GM12875 (cell line): ENCODE measurements around the gene CDHR3.

ENCODE experiments used
- H3K4me3 ChIP-seq: one replicate; pipeline ENCODE4 v1.5.1; 2011; ENCODE audit warnings: low read depth, low read length, control low read depth
- CTCF ChIP-seq: IDR thresholded peaks from 2 replicates; pipeline ENCODE4 v1.5.1; 2011; ENCODE audit warnings: low read depth, mild to moderate bottlenecking, control low read depth, inconsistent platforms, low read length, moderate library complexity, borderline replicate concordance; ENCODE audit not compliant: insufficient read depth

The CDHR3 gene

GRCh38 chr7:106053109-106053508, 90.0 kb downstream of the CDHR3 start:
- no peak for TF ChIP-seq CTCF
- H3K4me3 ChIP-seq: no peak overlapping the region

- no peak for TF ChIP-seq CTCF
- H3K4me3 ChIP-seq: no peak overlapping the region
Observed at GRCh38 chr7:106054156-106054910, 91.3 kb downstream of the CDHR3 start.

- H3K4me3 ChIP-seq: no peak overlapping the region
- TF ChIP-seq CTCF: no peak
Observed at GRCh38 chr7:106054971-106055532, 92.0 kb downstream of the CDHR3 start.

GRCh38 chr7:106056513-106057203, 93.6 kb downstream of the CDHR3 start:
- H3K4me3 ChIP-seq: no peak overlapping the region
- peak; percentile 86 for TF ChIP-seq CTCF

GRCh38 chr7:106057204-106057961, 94.3 kb downstream of the CDHR3 start:
- H3K4me3 ChIP-seq: no peak overlapping the region
- no peak for TF ChIP-seq CTCF

- H3K4me3 ChIP-seq: no peak overlapping the region
- TF ChIP-seq CTCF: no peak
Observed at GRCh38 chr7:106057962-106058927, 95.2 kb downstream of the CDHR3 start.
